ENCODE measurements around the gene DAAM2. TPM values are rescaled to one million over a fixed set of nuclear protein-coding genes. Genes with fewer than 3 reads are reported as not detected.

Gene DAAM2
- total RNA-seq, result 0.59 and 1.1 TPM in 2 replicates

GRCh38 chr6:39791850-39792539, at the start of gene DAAM2:
DAAM2 (plus strand) TSS chr6:39792376; CDS start chr6:39856303, 63,927 bp downstream.

GRCh38 chr6:39934131-39934757, 142.1 kb downstream of the DAAM2 start, which contains the start of gene MOCS1:
MOCS1 (minus strand) TSS chr6:39934462; CDS start chr6:39934417, 45 bp downstream.

Other genes starting within 250 kb of the DAAM2 start
- gene KIF6, start 67.0 kb upstream of the DAAM2 start, total RNA-seq, result 0.73 TPM in 1 of 2 replicates, not detected in the other
- gene MOCS1, start 142.1 kb downstream of the DAAM2 start, total RNA-seq, result 11.8 and 12.5 TPM in 2 replicates

Measured in subcutaneous preadipocyte (primary cell).